ENCODE data around the gene CPE.

DNA sequence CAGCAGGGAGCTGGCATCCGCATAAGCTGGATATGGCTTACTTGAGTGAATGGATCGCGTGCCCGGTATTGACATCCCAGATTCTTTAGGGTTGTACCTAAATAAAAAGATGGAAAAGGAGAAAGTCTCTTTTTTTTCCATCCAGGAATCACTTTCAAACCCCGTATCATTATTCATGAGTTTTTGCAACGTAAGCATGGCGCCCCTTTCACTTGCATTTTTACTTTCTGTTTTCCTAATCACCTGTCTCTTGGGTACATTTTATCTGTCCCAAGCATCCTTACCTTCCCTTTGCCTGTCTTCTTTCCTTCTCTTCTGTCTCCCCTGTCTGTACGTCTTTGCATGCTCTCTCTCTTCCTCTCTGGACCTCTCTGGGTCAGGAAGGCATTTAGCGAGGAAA is 128.6 kb downstream of the CPE start:
- TF ChIP-seq POLR2A (IDR thresholded peaks at IDR 0.05) = no peak
- TF ChIP-seq CTCF (IDR thresholded peaks at IDR 0.05) = no peak

Data from body of pancreas (tissue), 4 donors.